SIG-M5 treated with dmso at 0.1 percent for 504 hours (cell line): ENCODE results near the gene VPS35L.

Experiments
- DNase-seq: peaks from one replicate; lab custom pipeline; 2025; ENCODE audit not compliant: unreplicated experiment; lab: John Stamatoyannopoulos, UW

The VPS35L gene, protein sequence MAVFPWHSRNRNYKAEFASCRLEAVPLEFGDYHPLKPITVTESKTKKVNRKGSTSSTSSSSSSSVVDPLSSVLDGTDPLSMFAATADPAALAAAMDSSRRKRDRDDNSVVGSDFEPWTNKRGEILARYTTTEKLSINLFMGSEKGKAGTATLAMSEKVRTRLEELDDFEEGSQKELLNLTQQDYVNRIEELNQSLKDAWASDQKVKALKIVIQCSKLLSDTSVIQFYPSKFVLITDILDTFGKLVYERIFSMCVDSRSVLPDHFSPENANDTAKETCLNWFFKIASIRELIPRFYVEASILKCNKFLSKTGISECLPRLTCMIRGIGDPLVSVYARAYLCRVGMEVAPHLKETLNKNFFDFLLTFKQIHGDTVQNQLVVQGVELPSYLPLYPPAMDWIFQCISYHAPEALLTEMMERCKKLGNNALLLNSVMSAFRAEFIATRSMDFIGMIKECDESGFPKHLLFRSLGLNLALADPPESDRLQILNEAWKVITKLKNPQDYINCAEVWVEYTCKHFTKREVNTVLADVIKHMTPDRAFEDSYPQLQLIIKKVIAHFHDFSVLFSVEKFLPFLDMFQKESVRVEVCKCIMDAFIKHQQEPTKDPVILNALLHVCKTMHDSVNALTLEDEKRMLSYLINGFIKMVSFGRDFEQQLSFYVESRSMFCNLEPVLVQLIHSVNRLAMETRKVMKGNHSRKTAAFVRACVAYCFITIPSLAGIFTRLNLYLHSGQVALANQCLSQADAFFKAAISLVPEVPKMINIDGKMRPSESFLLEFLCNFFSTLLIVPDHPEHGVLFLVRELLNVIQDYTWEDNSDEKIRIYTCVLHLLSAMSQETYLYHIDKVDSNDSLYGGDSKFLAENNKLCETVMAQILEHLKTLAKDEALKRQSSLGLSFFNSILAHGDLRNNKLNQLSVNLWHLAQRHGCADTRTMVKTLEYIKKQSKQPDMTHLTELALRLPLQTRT

DNA sequence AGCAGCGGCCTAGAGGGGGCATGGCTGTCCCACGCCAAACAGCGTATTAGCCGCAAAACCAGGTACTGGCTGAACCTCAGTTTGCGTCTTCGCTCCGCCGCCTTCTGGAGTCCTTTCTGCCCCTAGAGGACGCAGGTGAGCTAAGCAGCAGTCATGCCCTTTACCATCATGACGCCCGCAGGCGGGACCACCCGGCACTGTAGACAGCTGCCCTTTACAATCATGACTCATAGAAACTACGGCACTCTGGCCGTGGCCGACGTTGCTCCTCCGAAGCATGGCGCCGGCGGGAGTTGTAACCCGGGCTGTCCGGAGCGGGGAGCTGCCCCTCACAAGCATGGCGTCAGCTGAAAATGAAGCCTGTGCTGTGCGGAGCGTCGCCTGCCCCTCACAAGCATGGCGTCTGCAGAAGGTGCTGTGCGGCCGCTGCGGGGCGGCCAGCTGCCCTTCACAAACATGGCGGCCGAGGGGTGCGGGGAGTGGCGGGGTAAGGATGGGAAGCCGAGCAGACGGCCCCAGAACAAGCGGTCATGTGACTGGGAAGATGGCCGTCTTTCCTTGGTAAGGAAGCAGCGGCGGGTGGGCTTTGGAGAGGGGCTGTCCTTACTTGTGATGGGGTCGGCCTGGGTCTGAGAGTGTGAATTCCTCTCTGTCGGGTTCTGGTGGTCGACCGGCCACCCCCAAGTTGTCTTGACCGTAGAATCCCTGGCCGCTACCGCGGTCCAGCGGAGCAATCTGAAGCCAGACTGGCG lies at the start of gene VPS35L:
TSS of gene VPS35L (plus strand) at position 518 of the 752 bp plus-strand sequence. CDS start at position 545, 27 bp downstream.
- peak; percentile 96 for DNase-seq

GRCh38 chr16:19506965-19507364 lies 48.5 kb upstream of the VPS35L start:
- no peak for DNase-seq

GRCh38 chr16:19507867-19508266 lies 47.6 kb upstream of the VPS35L start:
- DNase-seq: no peak

DNA sequence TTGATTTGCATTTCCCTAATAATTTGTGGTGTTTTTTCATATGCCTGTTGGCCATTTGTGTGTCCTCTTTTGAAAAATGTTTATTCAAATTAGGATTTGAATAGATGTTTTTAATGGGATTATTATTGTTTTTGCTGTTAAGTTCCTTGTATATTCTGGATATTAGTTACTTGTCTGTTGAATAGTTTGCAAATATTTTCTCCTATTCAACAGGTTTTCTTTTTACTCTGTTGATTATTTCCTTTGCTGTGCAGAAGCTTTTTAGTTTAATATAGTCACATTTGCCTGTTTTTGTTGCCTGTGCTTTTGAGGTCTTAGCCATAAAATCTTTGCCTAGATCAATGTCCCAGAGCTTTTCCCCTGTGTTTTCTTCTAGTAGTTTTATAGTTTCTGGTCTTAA lies 43.2 kb upstream of the VPS35L start:
- no peak for DNase-seq

DNA sequence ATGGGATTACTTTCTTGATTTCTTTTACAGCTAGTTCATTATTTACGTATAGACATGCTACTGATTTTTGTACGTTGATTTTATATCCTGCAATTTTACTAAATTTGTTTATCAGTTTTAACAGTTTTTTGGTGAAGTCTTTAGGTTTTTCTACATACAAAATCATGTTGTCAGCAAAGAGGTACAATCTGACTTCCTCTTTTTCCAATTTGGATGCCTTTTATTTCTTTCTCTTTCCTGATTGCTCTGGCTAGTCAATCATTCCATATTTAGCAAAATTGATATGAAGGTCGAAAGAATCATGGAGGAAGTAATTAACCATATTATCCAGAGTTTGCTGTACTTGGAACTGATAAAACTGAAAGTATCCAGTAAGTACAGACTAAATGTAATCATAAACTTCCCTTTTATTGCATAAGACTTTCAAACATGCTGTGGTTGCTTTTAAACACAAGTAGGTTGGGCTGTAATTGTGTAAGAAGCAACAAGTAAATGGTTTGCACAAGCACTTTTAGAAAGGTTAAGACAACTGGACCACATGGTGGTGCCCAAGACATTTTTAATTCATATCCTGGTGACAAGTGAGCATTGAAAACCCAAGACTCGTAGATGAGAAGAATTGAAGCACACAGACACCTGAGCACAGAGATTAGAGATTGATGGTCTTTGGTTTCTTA lies 42.0 kb upstream of the VPS35L start:
- peak; percentile 87 for DNase-seq

DNA sequence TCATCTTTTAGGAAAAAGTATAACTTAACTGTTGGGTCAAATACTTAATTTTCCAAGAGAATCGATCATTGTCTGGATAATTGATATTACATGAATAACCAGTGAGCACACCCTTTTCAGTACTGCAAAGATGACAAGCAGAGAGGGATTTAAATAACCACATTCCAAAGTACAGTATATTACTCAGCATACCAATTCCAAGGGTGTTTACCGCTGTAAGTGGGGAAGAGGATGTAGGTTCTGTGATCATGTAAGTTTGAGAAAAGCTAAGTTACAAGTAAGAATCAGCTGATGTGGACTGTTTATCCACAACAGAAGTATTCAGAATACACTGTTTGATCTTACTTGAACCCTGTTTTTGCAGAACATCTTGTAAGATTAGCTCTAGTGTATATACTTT lies 39.7 kb upstream of the VPS35L start:
- DNase-seq: no peak

GRCh38 chr16:19517424-19518089 lies 37.9 kb upstream of the VPS35L start:
- no peak for DNase-seq

- no peak for DNase-seq
These were observed 37.1 kb upstream of the VPS35L start for GRCh38 chr16:19518388-19518787.

DNA sequence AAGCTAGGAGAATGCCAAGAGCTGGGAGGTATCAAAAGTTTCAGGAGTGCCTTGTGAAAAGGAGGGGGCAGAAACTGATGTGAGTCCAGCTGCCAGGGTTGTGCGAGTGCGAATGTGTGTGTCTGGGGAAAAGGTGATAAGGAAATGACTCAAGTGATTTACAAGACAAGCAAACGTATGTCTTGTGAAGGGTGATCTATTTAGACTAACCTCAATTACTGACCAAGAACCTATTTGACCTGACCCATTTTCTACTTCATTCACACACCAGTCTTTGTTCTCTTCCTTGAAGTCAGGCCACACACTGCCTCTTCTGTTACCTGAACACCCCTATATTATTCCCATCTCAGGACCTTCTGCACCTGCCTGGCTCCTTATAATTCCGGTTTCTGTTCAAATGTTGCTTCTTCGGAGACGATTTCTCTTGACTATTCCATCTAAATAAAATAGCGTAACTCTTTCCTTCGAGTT lies 34.6 kb upstream of the VPS35L start:
- no peak for DNase-seq

GRCh38 chr16:19521471-19522396 lies 33.8 kb upstream of the VPS35L start, which contains the start of gene GDE1:
Gene GDE1 (minus strand): TSS chr16:19522098. CDS start chr16:19521964, 134 bp downstream.
- DNase-seq: peak; percentile 86

DNA sequence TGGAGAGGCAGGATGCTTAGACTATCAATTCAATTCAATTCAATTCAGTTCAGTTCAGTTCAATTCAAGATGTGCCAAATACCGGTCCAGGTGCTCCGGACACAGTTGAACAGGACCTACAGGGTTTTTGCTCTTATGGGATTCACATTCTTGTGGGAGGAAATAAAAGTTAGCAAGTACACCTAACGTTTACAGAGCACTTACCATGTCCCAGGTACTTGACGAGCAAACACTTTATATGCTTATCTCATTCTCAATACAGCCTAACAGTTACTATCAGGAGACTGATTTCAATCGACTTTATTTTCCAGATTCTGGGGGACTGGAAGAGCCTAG lies 33.1 kb upstream of the VPS35L start:
- DNase-seq: no peak

DNA sequence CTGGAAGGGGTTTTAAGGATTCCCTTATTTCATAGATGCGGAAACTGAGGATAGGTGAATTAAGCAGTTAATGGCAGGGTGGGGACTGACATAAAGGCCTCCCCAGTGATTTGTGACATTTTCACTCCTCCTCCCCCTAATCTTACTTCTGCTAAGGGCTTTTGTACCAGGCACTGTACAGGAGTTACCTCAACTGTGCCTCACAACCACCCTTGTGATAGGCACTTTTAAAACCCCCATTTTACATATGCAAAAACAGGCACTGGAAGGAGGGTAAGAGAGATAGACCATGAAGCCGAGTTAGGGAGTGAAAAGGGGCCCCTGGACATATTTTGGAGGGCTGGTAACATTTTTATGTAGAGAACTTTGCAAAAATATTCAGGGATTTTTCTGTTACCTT lies 32.7 kb upstream of the VPS35L start:
- DNase-seq: no peak

- DNase-seq: no peak
These were observed 32.3 kb upstream of the VPS35L start for GRCh38 chr16:19523184-19523558.

DNA sequence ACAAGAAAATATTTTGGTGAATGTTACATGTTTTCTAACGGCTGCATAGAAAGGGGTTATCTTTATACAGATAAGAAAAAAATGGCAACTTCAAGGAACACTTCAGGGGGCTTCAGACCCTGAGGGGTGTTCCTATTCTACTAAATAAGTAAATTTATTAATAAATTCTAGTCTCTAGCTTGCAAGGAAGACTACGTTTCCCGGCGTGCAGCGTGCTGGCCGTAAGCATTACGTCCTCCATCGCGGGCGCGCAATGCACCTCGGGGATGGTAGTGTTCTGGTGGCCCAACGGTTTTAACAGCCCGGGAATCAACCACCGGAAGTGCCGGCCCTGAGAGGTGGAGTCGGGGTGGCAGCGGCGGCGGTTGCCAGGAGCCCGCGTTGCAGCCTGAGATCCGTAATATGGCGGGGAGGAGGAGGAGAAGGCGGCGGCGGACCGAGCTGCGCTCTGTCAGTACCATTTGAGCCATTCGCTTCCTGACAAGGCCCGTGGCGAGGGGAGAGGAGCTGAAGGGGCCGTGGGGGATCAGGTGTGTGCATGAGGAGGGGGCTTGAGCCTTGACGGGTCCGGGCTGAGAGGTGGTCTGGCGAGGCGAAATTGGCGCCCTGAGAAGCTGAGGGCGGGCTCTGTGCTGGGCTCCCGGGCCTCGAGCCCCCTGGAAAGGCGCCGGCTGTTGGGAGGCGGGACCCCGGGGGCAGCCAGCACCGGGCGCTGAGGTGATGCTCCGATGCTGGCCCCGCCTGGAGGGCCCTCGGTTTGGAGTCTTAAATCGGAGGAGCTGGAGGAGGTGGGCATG lies 31.7 kb upstream of the VPS35L start, which contains the start of gene CCP110:
TSS of gene CCP110 (plus strand) at position 384 of the 797 bp plus-strand sequence. CDS start 3,940 bp downstream, outside the sequence.
- peak; percentile 96 for DNase-seq

GRCh38 chr16:19524356-19524615 lies 31.2 kb upstream of the VPS35L start:
- DNase-seq: no peak

DNA sequence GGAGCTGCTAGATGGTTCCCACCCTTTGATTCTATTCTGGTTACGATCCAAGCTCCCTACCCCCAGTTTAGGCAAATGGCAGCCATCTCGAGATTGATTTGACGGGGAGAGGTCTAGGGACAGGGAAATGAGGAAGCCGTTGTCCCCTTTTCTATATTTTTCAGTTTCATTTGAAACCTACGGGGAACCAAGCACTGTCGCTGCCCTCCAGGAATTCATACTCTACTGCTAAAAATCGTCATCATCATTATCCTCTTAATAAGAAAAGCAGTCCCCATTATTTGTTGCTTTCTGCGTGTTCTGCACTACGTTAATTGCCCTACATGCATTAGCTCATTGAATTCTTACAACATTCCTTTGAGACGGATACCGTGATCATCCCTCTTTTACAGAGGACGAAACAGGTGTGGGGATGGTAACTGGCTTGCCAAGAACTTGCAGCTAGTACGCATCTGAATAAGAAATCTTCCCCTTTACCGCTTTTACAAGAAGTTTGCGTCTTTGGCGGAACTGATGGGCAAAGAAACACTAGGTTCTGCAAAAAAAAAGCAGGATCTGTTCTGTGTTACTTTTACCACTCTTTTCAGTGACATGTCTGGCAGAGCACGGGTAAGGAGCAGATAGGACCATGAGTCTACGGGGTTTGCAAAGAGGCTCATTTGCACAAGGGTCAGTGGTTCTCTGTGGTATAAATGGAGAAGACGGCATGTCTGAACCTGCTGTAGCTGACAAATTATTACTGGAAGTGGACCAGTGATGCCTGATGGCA lies 30.7 kb upstream of the VPS35L start:
- DNase-seq: peak; percentile 58

GRCh38 chr16:19525385-19525723 lies 30.1 kb upstream of the VPS35L start:
- no peak for DNase-seq

DNA sequence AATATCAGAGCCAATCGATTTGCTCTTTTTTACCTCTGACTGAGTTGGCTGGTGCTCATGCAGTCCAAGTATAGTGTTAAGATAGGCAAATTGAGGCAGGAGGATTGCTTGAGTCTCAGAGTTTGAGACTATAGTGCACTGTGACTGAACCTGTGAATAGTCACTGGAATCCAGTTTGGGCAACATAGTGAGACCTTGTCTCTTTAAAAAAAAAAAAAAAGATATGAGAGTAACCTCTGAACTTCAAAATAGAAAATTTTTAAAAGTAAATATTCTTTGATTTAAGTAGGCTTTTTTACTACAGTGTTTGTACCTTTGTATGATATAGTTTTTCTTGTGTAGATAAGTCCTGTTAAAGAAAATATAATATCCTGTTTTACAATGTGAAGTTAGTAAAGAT lies 28.3 kb upstream of the VPS35L start:
- no peak for DNase-seq
